Measurements from ENCODE around the gene ARHGAP42.

GRCh38 chr11:100857236-100858005 lies 170.3 kb downstream of the ARHGAP42 start:
- TF ChIP-seq CTCF (IDR thresholded peaks at IDR 0.05; ENCODE audit: borderline replicate concordance, extremely low read depth, low read length, poor library complexity, severe bottlenecking) (no peak), EZH2 (IDR thresholded peaks at IDR 0.05; ENCODE audit: borderline replicate concordance, low read depth, low read length, severe bottlenecking) (no peak)

All from DND-41 (cell line).